Spleen (tissue), 7 donors: ENCODE data around the gene DAPK2.

Experiments
- CTCF ChIP-seq, 11 experiments: fragments of 200-600 bp in 7 of 11; fragments of 450-650 bp in 4 of 11; sonication (generic) in 4 of 11; IDR thresholded peaks in 8 of 11; conservative IDR thresholded peaks in 3 of 11; 1 replicate in 7 of 11; 2 replicates in 4 of 11; pipeline versions ENCODE4 v1.4.0 to v1.8.0; 2016 to 2021; ENCODE audit warnings: antibody characterized with exemption in 11 of 11, inconsistent platforms in 4 of 11, mild to moderate bottlenecking in 1 of 11
- POLR2A ChIP-seq, 3 donors: fragments of 450-650 bp; IDR thresholded peaks; one replicate each; pipeline ENCODE4 v1.5.1; 2017; ENCODE audit warnings: antibody characterized with exemption in 3 of 3, mild to moderate bottlenecking in 1 of 3
- POLR2AphosphoS5 ChIP-seq, 3 donors: sonication (generic); formaldehyde crosslinking; IDR thresholded peaks; one replicate each; pipeline ENCODE4 v1.5.1; 2017; ENCODE audit warnings: antibody characterized with exemption in 3 of 3
- donor health status: DM: no; HTN: no; CAD: no; lungs with moderate emphysema.
- donor health status: DM: no; HTN: no; CAD: no.
- donor health status: DM: no; HTN: no; CAD: no.

GRCh38 chr15:64058279-64058678 lies 12.0 kb upstream of the DAPK2 start:
- TF ChIP-seq CTCF (IDR thresholded peaks at IDR 0.05 in 8 of 11, conservative IDR thresholded peaks at IDR 0.05 in 3 of 11), result no peak
- TF ChIP-seq POLR2A (IDR thresholded peaks at IDR 0.05), result no peak
- no peak for TF ChIP-seq POLR2AphosphoS5 (IDR thresholded peaks at IDR 0.05)
